Activated naive CD4-positive, alpha-beta T cell (primary cell): ENCODE data around the gene SEPTIN2.
"Not testable (repeated sequence)": the region's sequence is repeated elsewhere in the genome, so short reads cannot be mapped to it uniquely, and the experiment has no call there.

Experiments used
- DNase-seq, 4 experiments: peaks; one replicate each; lab custom pipeline; 2025; lab: John Stamatoyannopoulos, UW

The SEPTIN2 gene

GRCh38 chr2:241315879-241316631 lies at the start of gene SEPTIN2:
Gene SEPTIN2 (plus strand): TSS chr2:241315925. CDS start chr2:241324233, 8,308 bp downstream.
- DNase-seq, result peak; percentile 70 to 84 (median 78)

- DNase-seq, result no peak
Observed at GRCh38 chr2:241267249-241268067, 48.3 kb upstream of the SEPTIN2 start.

GRCh38 chr2:241268306-241268705 lies 47.4 kb upstream of the SEPTIN2 start:
- no peak for DNase-seq

- DNase-seq, result no peak
Observed at GRCh38 chr2:241268716-241269445, 46.8 kb upstream of the SEPTIN2 start.

GRCh38 chr2:241269707-241270520 lies 45.8 kb upstream of the SEPTIN2 start:
- no peak for DNase-seq

- no peak for DNase-seq
Observed at GRCh38 chr2:241270531-241270930, 45.2 kb upstream of the SEPTIN2 start.

GRCh38 chr2:241271706-241272302 lies 43.9 kb upstream of the SEPTIN2 start:
- peak in 3 of 4 experiments; percentile 19 to 47 (median 20) for DNase-seq

- peak in 2 of 4 experiments; percentile 7 to 20 for DNase-seq
Observed at GRCh38 chr2:241272303-241273209, 43.2 kb upstream of the SEPTIN2 start.

GRCh38 chr2:241273210-241274020 lies 42.3 kb upstream of the SEPTIN2 start:
- DNase-seq, result no peak

- DNase-seq, result no peak
Observed at GRCh38 chr2:241274127-241274526, 41.6 kb upstream of the SEPTIN2 start.

- DNase-seq, result no peak
Observed at GRCh38 chr2:241275504-241275903, 40.2 kb upstream of the SEPTIN2 start.

GRCh38 chr2:241275910-241276309 lies 39.8 kb upstream of the SEPTIN2 start:
- DNase-seq, result no peak

GRCh38 chr2:241278306-241278705 lies 37.4 kb upstream of the SEPTIN2 start:
- DNase-seq, result not testable (repeated sequence)

GRCh38 chr2:241279413-241279812 lies 36.3 kb upstream of the SEPTIN2 start:
- no peak for DNase-seq

- DNase-seq, result no peak
Observed at GRCh38 chr2:241279828-241280227, 35.9 kb upstream of the SEPTIN2 start.

GRCh38 chr2:241280291-241280690 lies 35.4 kb upstream of the SEPTIN2 start:
- DNase-seq, result no peak

- no peak for DNase-seq
Observed at GRCh38 chr2:241282555-241282954, 33.2 kb upstream of the SEPTIN2 start.

- DNase-seq, result no peak
Observed at GRCh38 chr2:241285596-241285995, 30.1 kb upstream of the SEPTIN2 start.
